Chondrocyte (in vitro differentiated cells): ENCODE data around the gene BAX. TPM values are rescaled to one million over a fixed set of nuclear protein-coding genes. Genes with fewer than 3 reads are reported as not detected.
"Not testable (repeated sequence)": the region's sequence is repeated elsewhere in the genome, so short reads cannot be mapped to it uniquely, and the experiment has no call there.

Experiments
- DNase-seq: peaks from one replicate; pipeline ENCODE4 v3.0.0; 2021; ENCODE audit warnings: mixed read lengths, low spot score
- H3K27ac Mint-ChIP-seq: one replicate; pipeline ENCODE4 v1.8.0; 2021; ENCODE audit warnings: mild to moderate bottlenecking, moderate library complexity, mixed read lengths; ENCODE audit not compliant: unreplicated experiment
- H3K27me3 Mint-ChIP-seq: 2 replicates; pipeline ENCODE4 v1.8.0; 2021; ENCODE audit warnings: low read depth, mixed read lengths
- H3K36me3 Mint-ChIP-seq: 2 replicates; pipeline ENCODE4 v1.8.0; 2021; ENCODE audit warnings: low read depth, mixed read lengths
- H3K4me1 Mint-ChIP-seq: 2 replicates; pipeline ENCODE4 v1.8.0; 2021; ENCODE audit warnings: low read depth, mild to moderate bottlenecking, mixed read lengths
- H3K4me3 Mint-ChIP-seq: one replicate; pipeline ENCODE4 v1.8.0; 2021; ENCODE audit warnings: mild to moderate bottlenecking, moderate library complexity, mixed read lengths; ENCODE audit not compliant: unreplicated experiment
- H3K9me3 Mint-ChIP-seq: 2 replicates; pipeline ENCODE4 v1.8.0; 2021; ENCODE audit warnings: low read depth, mixed read lengths
- total RNA-seq: library from RNA; stranded (reverse); gene quantifications from 3 replicates; pipeline ENCODE4 v1.2.1, GENCODE V29; 2021
- TF ChIP-seq, protein P1 (sequence below): fragments of 200-600 bp; sonication (generic); IDR thresholded peaks from 2 replicates; pipeline ENCODE4 v1.5.0; 2021; ENCODE audit warnings: antibody characterized with exemption, mild to moderate bottlenecking, moderate library complexity

The BAX gene
- total RNA-seq, 1 donor from 2014 or later, result 161 TPM

DNA sequence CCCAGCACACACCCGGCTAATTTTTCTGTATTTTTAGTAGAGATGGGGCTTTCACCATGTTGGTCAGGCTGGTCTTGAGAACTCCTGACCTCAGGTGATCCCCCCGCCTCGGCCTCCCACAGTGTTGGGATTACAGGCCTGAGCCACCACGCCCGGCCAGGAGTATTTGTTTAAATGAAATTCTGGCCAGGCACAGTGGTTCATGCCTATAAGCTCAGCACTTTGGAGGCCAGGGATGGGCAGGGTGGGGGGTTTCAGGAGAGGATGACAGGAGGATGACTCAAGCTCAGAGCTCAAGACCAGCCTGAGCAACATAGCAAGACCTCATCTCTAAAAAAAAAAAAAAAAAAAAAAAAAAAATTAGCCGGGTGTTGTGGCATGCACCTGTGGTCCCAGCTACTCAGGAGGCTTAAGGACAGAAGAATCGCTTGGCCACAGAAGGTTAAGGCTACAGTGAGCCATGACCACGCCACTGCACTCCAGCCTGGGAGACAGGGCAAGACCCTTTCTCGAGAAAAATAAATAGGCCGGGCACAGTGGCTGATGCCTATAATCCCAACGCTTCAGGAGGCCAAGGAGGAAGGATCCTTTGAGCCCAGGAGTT is 29.3 kb upstream of the BAX start:
- DNase-seq, result no peak
- peaks cover 12% of the 10 kb centered on the region for H3K36me3 Mint-ChIP-seq
- TF ChIP-seq, protein P1, sequence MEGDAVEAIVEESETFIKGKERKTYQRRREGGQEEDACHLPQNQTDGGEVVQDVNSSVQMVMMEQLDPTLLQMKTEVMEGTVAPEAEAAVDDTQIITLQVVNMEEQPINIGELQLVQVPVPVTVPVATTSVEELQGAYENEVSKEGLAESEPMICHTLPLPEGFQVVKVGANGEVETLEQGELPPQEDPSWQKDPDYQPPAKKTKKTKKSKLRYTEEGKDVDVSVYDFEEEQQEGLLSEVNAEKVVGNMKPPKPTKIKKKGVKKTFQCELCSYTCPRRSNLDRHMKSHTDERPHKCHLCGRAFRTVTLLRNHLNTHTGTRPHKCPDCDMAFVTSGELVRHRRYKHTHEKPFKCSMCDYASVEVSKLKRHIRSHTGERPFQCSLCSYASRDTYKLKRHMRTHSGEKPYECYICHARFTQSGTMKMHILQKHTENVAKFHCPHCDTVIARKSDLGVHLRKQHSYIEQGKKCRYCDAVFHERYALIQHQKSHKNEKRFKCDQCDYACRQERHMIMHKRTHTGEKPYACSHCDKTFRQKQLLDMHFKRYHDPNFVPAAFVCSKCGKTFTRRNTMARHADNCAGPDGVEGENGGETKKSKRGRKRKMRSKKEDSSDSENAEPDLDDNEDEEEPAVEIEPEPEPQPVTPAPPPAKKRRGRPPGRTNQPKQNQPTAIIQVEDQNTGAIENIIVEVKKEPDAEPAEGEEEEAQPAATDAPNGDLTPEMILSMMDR, result no peak
- H3K4me3 Mint-ChIP-seq, result no peak overlapping the region
- peaks cover 20% of the 10 kb centered on the region for H3K4me1 Mint-ChIP-seq
- no peaks in the 10 kb centered on the region for H3K9me3 Mint-ChIP-seq
- peak overlapping the region; percentile 98 for H3K27ac Mint-ChIP-seq
- no peaks in the 10 kb centered on the region for H3K27me3 Mint-ChIP-seq

DNA sequence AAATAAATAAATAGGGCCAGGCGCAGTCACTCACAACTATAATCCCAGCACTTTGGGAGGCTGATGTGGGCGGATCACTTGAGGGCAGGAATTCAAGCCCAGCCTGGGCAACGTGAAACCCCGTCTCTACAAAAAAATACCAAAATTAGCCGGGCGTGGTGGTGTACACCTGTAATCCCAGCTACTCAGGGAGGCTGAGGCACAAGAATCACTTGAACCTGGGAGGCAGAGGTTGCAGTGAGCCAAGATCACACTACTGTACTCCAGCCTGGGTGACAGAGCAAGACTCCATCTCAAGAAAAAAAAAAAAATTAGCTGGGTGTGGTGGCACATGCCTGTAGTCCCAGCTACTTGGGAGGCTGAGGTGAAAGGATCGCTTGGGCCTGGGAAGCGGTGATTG is 28.8 kb upstream of the BAX start:
- H3K9me3 Mint-ChIP-seq, DNase-seq, H3K4me3 Mint-ChIP-seq, H3K27me3 Mint-ChIP-seq: not testable (repeated sequence)
- Mint-ChIP-seq H3K27ac (peak overlapping the region; percentile 98), H3K36me3 (peaks cover 12% of the 10 kb centered on the region), H3K4me1 (peaks cover 20% of the 10 kb centered on the region)

DNA sequence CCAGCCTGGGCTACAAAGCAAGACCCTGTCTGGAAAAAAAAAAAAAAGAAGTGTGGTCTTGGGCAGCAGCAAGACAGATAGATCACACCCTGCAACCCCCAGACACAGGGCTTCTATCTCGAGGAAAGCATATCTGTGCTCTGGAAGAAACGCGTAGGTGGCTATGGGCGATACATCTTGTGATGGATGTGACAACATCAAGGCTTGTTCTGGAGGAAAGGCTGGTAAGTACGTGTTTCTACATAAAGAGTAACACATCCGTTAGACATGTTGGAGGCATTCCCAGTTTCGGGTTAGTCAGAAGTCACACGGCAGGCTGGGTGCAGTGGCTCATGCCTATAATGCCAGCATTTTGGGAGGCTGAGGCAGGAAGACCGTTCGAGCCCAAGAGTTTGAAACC is 27.8 kb upstream of the BAX start:
- Mint-ChIP-seq H3K9me3 (no peaks in the 10 kb centered on the region), H3K27ac (peak overlapping the region; percentile 98), H3K4me3 (no peak overlapping the region), H3K27me3 (no peaks in the 10 kb centered on the region), H3K4me1 (peaks cover 20% of the 10 kb centered on the region), H3K36me3 (peaks cover 6% of the 10 kb centered on the region)
- TF ChIP-seq, protein P1, result no peak
- no peak for DNase-seq

DNA sequence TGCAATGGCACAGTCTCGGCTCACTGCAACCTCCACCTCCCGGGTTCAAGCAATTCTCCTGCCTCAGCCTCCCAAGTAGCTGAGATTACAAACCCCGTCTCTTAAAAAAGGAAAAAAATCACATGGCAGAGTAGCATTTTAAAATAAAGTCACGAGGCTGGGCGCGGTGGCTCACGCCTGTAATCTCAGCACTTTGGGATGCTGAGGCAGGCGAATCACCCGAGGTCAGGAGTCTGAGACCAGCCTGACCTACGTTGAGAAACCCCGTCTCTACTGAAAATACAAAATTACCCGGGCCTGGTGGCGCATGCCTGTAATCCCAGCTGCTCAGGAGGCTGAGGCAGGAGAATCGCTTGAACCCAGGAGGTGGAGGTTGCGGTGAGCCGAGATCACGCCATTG is 27.0 kb upstream of the BAX start:
- DNase-seq, H3K36me3 Mint-ChIP-seq: not testable (repeated sequence)

DNA sequence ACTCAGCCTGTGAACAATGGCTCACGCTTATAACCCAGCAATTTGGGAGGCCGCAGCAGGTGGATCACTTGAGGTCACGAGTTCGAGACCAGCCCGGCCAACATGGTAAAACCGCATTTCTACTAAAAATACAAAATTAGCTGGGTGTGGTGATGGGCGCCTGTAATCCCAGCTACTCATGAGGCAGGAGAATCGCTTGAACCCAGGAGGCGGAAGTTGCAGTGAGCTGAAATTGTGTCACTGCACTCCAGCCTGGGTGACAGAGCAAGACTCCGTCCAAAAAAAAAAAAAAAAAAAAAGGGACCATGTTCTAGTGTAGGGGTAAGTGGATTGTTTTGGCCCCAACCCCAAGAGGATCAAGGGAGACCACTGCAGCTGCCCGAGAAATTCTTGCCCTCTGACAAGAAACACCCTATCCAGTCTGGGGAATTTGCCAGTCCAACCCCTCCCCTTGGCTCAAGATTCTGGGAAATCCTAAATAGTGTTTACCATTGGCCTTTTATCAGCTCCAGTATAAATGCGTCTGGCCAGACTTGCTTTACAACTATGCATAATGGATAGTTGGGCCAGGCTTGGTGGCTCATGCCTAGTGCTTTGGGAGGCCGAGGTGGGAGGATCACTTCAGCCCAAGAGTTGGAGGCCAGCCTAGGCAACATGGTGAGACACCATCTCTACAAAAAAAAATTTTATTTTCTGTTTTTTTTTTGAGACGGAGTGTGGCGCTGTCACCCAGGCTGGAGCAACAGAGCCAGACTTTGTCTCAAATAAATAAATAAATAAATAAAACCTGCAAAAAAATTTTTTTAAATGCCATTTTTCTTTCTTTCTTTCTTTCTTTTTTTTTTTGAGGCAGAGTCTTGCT is 26.3 kb upstream of the BAX start:
- TF ChIP-seq, protein P1, result no peak
- DNase-seq, result no peak
- Mint-ChIP-seq H3K9me3 (no peaks in the 10 kb centered on the region), H3K4me1 (peaks cover 23% of the 10 kb centered on the region), H3K36me3 (no peaks in the 10 kb centered on the region), H3K27ac (no peak overlapping the region), H3K4me3 (no peak overlapping the region), H3K27me3 (peaks cover 3% of the 10 kb centered on the region)

More for the DNA sequence above, 27.0 kb upstream of the BAX start:
- peaks cover 20% of the 10 kb centered on the region for H3K4me1 Mint-ChIP-seq
- H3K9me3 Mint-ChIP-seq, H3K27me3 Mint-ChIP-seq, H3K4me3 Mint-ChIP-seq: not testable (repeated sequence)
- peak overlapping the region; percentile 98 for H3K27ac Mint-ChIP-seq

DNA sequence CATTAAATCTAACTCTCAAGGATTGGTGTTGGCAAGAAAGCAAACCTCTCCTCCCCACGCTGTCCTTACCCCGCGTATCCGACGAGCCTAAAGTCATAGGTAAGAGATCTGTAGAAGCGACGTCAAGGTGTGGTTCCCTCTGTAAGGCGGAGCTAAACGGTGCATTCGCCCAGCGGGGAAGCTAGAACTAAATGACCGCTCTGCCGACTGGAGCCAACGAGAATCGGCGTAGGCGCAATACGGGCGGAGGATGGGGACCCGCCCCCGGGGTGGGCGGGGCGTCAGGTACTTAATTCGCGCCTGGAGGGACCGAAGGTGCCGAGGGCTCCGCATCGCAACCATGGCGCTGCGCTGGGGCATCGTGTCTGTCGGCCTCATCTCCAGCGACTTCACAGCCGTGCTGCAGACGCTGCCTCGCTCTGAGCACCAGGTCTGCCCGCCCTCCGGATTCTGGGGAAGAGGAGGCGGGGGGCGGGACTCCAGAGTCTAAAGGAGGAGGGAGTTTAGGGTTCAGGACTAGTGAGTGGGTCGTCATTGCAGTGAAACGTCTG is 21.2 kb upstream of the BAX start, which contains the start of gene DHDH:
Gene DHDH, plus strand, starts transcription at position 318 of the 551 bp plus-strand sequence. Its CDS starts 23 bp downstream, at position 341.
- no peaks in the 10 kb centered on the region for H3K9me3 Mint-ChIP-seq
- TF ChIP-seq, protein P1, result no peak
- no peaks in the 10 kb centered on the region for H3K36me3 Mint-ChIP-seq
- no peak within 1 kb of the TSS for H3K27ac Mint-ChIP-seq
- peaks cover 3% of the 10 kb centered on the region for H3K27me3 Mint-ChIP-seq
- no peak for DNase-seq
- peak within 1 kb of the TSS; percentile 73 for H3K4me3 Mint-ChIP-seq
- H3K4me1 Mint-ChIP-seq, result peaks cover 8% of the 10 kb centered on the region
